Common myeloid progenitor, CD34-positive (primary cell): Measurements from ENCODE around the gene TCP11.
A peak's percentile ranks its signal among the peaks of the same experiment; 100 is the strongest.

Source experiments
- CTCF ChIA-PET: fragments of 350-600 bp; sonication (Branson Sonifier 250); formaldehyde crosslinking; loops from one replicate; lab custom pipeline; 2021; ENCODE audit warnings: antibody characterized with exemption; lab: Charles Lee
- POLR2A ChIA-PET: fragments of 350-600 bp; sonication (Branson Sonifier 250); formaldehyde crosslinking; loops from one replicate; lab custom pipeline; 2021; ENCODE audit warnings: antibody characterized with exemption; lab: Charles Lee
- DNase-seq, 3 donors: peaks; one replicate each; pipeline versions ENCODE4 v3.0.0 to v3.0.0-alpha.2; 2013
- H3K27ac ChIP-seq, 2 experiments: 1 replicate in 1 of 2; 2 replicates in 1 of 2; pipeline ENCODE4 v1.7.0; 2013; ENCODE audit warnings: inconsistent platforms in 2 of 2, low read length in 2 of 2, mild to moderate bottlenecking in 2 of 2, low read depth in 1 of 2, moderate library complexity in 1 of 2; ENCODE audit not compliant: severe bottlenecking in 2 of 2, insufficient read depth in 1 of 2, poor library complexity in 1 of 2
- H3K27me3 ChIP-seq, 5 experiments: replicated peaks in 2 of 5; 1 replicate in 3 of 5; 2 replicates in 2 of 5; pipeline versions ENCODE4 v1.6.1 to v1.7.0; 2013; ENCODE audit warnings: low read length in 4 of 5, mild to moderate bottlenecking in 2 of 5, moderate library complexity in 2 of 5, inconsistent platforms in 1 of 5; ENCODE audit not compliant: insufficient read depth in 5 of 5, control insufficient read depth in 4 of 5
- H3K36me3 ChIP-seq, 4 experiments: 1 replicate in 2 of 4; 2 replicates in 2 of 4; pipeline versions ENCODE4 v1.6.1 to v1.7.0; 2013; ENCODE audit warnings: low read length in 3 of 4, control low read depth in 1 of 4, mild to moderate bottlenecking in 1 of 4; ENCODE audit not compliant: control insufficient read depth in 4 of 4, insufficient read depth in 4 of 4
- H3K4me1 ChIP-seq, 4 experiments: 1 replicate in 3 of 4; 2 replicates in 1 of 4; pipeline versions ENCODE4 v1.6.1 to v1.7.1; 2013; ENCODE audit warnings: low read length in 3 of 4, mild to moderate bottlenecking in 3 of 4, control low read depth in 1 of 4, inconsistent platforms in 1 of 4, moderate library complexity in 1 of 4; ENCODE audit not compliant: control insufficient read depth in 4 of 4, insufficient read depth in 4 of 4; ENCODE audit errors: control extremely low read depth in 1 of 4
- H3K4me3 ChIP-seq, 7 experiments: 1 replicate in 4 of 7; 2 replicates in 3 of 7; pipeline versions ENCODE4 v1.5.1 to v1.7.0; 2013; ENCODE audit warnings: mild to moderate bottlenecking in 7 of 7, low read length in 6 of 7, moderate library complexity in 6 of 7, inconsistent platforms in 2 of 7, low read depth in 2 of 7, control low read depth in 1 of 7; ENCODE audit not compliant: insufficient read depth in 4 of 7, control insufficient read depth in 1 of 7; ENCODE audit errors: extremely low read depth in 1 of 7
- H3K9me3 ChIP-seq, 5 experiments: 1 replicate in 4 of 5; 2 replicates in 1 of 5; pipeline versions ENCODE4 v1.6.1 to v1.7.1; 2013; ENCODE audit warnings: low read length in 4 of 5, mild to moderate bottlenecking in 2 of 5, inconsistent platforms in 1 of 5, low read depth in 1 of 5, moderate library complexity in 1 of 5; ENCODE audit not compliant: control insufficient read depth in 4 of 5, insufficient read depth in 2 of 5; ENCODE audit errors: control extremely low read depth in 1 of 5
- WGBS: methylation state at CpG from one replicate; pipeline ENCODE4 v1.1.5; 2013; ENCODE audit not compliant: insufficient coverage; 5-methylcytosine and 5-hydroxymethylcytosine counted together

TCP11 gene

GRCh38 chr6:35184580-35185301, 43.6 kb upstream of the TCP11 start:
- H3K36me3 ChIP-seq, result no peaks in the 10 kb centered on the region
- peaks cover 0 to 3% (median 0%) of the 10 kb centered on the region in 4 experiments for H3K4me1 ChIP-seq
- H3K27ac ChIP-seq, result no peak overlapping the region
- WGBS, result 70% methylated on average over 5 of the region's 9 CpGs
- CTCF ChIA-PET, result interaction anchor here (0.7 to 1.2 kb wide), 2 partner anchors 15 to 23 kb away, joined by 3 read pairs; no protein-coding TSS in a partner anchor
- no peak for DNase-seq
- H3K4me3 ChIP-seq, result no peak overlapping the region
- H3K27me3 ChIP-seq, result peaks cover 0 to 10% (median 5%) of the 10 kb centered on the region in 5 experiments
- POLR2A ChIA-PET, result interaction anchor here (0.6 kb wide), 2 partner anchors 99 to 326 kb away, joined by 3 read pairs; no protein-coding TSS in a partner anchor
- H3K9me3 ChIP-seq, result no peaks in the 10 kb centered on the region

- POLR2A ChIA-PET, result no interaction called here
- CTCF ChIA-PET, result interaction anchor here (1.2 kb wide), 1 partner anchor 24 kb away, joined by 3 read pairs; no protein-coding TSS in a partner anchor
- H3K27ac ChIP-seq, result no peak overlapping the region
Observed at GRCh38 chr6:35183935-35184334, 42.8 kb upstream of the TCP11 start.

GRCh38 chr6:35183281-35183680, 42.1 kb upstream of the TCP11 start:
- no peaks in the 10 kb centered on the region for H3K36me3 ChIP-seq
- ChIA-PET POLR2A (no interaction called here), CTCF (interaction anchor here (1.2 kb wide), 1 partner anchor 25 kb away, joined by 3 read pairs; no protein-coding TSS in a partner anchor)
- H3K27ac ChIP-seq, result no peak overlapping the region
- H3K27me3 ChIP-seq, result peaks cover 0 to 10% (median 5%) of the 10 kb centered on the region in 5 experiments
- no peaks in the 10 kb centered on the region for H3K9me3 ChIP-seq
- H3K4me3 ChIP-seq, result no peak overlapping the region
- WGBS, result 100% methylated on average over 2 of the region's 2 CpGs
- no peak for DNase-seq
- peaks cover 0 to 3% (median 0%) of the 10 kb centered on the region in 4 experiments for H3K4me1 ChIP-seq

More at GRCh38 chr6:35183935-35184334, 42.8 kb upstream of the TCP11 start:
- no peak for DNase-seq
- H3K36me3 ChIP-seq, result no peaks in the 10 kb centered on the region
- H3K27me3 ChIP-seq, result peaks cover 0 to 10% (median 5%) of the 10 kb centered on the region in 5 experiments
- no peak overlapping the region for H3K4me3 ChIP-seq
- WGBS, result 100% methylated on average over 2 of the region's 2 CpGs
- no peaks in the 10 kb centered on the region for H3K9me3 ChIP-seq
- peaks cover 0 to 3% (median 0%) of the 10 kb centered on the region in 4 experiments for H3K4me1 ChIP-seq

- Histone ChIP-seq H3K36me3 (no peaks in the 10 kb centered on the region), H3K4me3 (no peak overlapping the region), H3K9me3 (no peaks in the 10 kb centered on the region), H3K27ac (no peak overlapping the region), H3K4me1 (peaks cover 0 to 3% (median 1%) of the 10 kb centered on the region in 4 experiments), H3K27me3 (peaks cover 0 to 10% (median 5%) of the 10 kb centered on the region in 5 experiments)
- ChIA-PET POLR2A (no interaction called here), CTCF (interaction anchor here (1.3 kb wide), 1 partner anchor 27 kb away, joined by 3 read pairs; no protein-coding TSS in a partner anchor)
- WGBS, result 60% methylated on average over 26 of the region's 55 CpGs
- peak; percentile 9 to 85 (median 78) for DNase-seq
Observed at GRCh38 chr6:35181933-35182612, 40.9 kb upstream of the TCP11 start.

- CTCF ChIA-PET, result interaction anchor here (1.3 kb wide), 1 partner anchor 27 kb away, joined by 3 read pairs; no protein-coding TSS in a partner anchor
- H3K36me3 ChIP-seq, result no peaks in the 10 kb centered on the region
- POLR2A ChIA-PET, result no interaction called here
- peaks cover 0 to 3% (median 1%) of the 10 kb centered on the region in 4 experiments for H3K4me1 ChIP-seq
- peaks cover 0 to 9% (median 5%) of the 10 kb centered on the region in 5 experiments for H3K27me3 ChIP-seq
- H3K4me3 ChIP-seq, result no peak overlapping the region
- H3K9me3 ChIP-seq, result no peaks in the 10 kb centered on the region
- 92% methylated on average over 4 of the region's 5 CpGs for WGBS
- H3K27ac ChIP-seq, result no peak overlapping the region
- DNase-seq, result no peak
Observed at GRCh38 chr6:35181308-35181932, 40.3 kb upstream of the TCP11 start.

- Histone ChIP-seq H3K27ac (no peak overlapping the region), H3K9me3 (no peaks in the 10 kb centered on the region), H3K27me3 (peaks cover 0 to 9% (median 3%) of the 10 kb centered on the region in 5 experiments), H3K36me3 (no peaks in the 10 kb centered on the region), H3K4me3 (no peak overlapping the region), H3K4me1 (peaks cover 0 to 4% (median 2%) of the 10 kb centered on the region in 4 experiments)
- WGBS, result no CpG with 5 or more reads among the region's 2 CpGs
- ChIA-PET CTCF (interaction anchor here (1.4 to 2.7 kb wide), 2 partner anchors 12 to 24 kb away, joined by 3 to 6 read pairs; no protein-coding TSS in a partner anchor), POLR2A (no interaction called here)
- no peak for DNase-seq
Observed at GRCh38 chr6:35179901-35180535, 38.9 kb upstream of the TCP11 start.
